ENCODE results near the gene FAM53B. TPM values are rescaled to one million over a fixed set of nuclear protein-coding genes. Genes with fewer than 3 reads are reported as not detected.
A peak's percentile ranks its signal among the peaks of the same experiment; 100 is the strongest.

The FAM53B gene
- total RNA-seq, 4 donors from 2014 or later: 60.8 to 84.8 (median 78.8) TPM

DNA sequence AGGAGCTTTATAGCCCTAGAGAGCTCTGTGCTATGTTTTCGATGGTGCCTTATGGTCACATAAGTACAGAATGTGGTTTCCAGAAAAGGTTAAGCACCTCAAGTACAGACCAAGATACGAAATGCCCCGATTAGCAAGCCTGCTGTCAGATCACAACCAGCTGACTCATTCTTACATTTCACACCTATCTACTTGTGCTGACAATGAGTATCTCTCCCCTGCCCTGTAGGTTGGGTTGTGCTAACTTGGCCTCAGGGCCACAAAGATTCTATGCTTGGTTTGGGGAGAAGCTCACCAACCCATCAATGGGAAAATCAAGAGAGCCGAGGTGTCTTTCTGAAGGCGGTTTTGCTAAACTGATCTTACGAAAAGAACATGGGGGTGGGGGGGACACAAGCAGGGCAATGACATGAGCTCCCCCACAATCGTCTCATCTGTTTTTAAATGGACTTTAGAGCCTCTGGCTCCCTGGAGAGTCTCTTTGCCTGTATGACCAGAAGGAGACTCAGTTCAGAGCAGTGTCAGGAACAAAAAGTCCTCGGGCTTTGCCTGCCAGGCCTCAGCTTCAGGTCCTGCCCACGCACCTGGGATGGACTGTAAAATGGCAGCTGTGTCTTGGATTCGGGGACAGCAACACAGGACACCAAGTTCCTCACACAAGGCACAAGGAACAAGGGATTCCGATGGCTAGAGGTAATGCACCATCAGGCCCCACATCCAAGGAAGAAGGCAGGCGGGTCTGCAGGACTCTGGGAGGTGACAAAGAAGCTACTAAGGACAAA, 55.1 kb downstream of the FAM53B start:
- Histone ChIP-seq H3K9me3 (no peaks in the 10 kb centered on the region), H3K4me3 (no peak overlapping the region), H3K36me3 (peaks cover 0 to 25% (median 0%) of the 10 kb centered on the region in 3 donors), H3K27me3 (no peaks in the 10 kb centered on the region), H3K27ac (peak overlapping the region; percentile 69 to 95 (median 92)), H3K4me1 (peaks cover 0 to 86% (median 56%) of the 10 kb centered on the region in 4 donors)
- no peak for TF ChIP-seq POLR2A (IDR thresholded peaks at IDR 0.05)
- TF ChIP-seq, protein P1, sequence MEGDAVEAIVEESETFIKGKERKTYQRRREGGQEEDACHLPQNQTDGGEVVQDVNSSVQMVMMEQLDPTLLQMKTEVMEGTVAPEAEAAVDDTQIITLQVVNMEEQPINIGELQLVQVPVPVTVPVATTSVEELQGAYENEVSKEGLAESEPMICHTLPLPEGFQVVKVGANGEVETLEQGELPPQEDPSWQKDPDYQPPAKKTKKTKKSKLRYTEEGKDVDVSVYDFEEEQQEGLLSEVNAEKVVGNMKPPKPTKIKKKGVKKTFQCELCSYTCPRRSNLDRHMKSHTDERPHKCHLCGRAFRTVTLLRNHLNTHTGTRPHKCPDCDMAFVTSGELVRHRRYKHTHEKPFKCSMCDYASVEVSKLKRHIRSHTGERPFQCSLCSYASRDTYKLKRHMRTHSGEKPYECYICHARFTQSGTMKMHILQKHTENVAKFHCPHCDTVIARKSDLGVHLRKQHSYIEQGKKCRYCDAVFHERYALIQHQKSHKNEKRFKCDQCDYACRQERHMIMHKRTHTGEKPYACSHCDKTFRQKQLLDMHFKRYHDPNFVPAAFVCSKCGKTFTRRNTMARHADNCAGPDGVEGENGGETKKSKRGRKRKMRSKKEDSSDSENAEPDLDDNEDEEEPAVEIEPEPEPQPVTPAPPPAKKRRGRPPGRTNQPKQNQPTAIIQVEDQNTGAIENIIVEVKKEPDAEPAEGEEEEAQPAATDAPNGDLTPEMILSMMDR (IDR thresholded peaks at IDR 0.05): no peak
- 85 to 91% methylated on average over 12 of the region's 12 CpGs for WGBS, 2 donors
- no peak for DNase-seq (ENCODE audit: low spot score in 2 of 2)

DNA sequence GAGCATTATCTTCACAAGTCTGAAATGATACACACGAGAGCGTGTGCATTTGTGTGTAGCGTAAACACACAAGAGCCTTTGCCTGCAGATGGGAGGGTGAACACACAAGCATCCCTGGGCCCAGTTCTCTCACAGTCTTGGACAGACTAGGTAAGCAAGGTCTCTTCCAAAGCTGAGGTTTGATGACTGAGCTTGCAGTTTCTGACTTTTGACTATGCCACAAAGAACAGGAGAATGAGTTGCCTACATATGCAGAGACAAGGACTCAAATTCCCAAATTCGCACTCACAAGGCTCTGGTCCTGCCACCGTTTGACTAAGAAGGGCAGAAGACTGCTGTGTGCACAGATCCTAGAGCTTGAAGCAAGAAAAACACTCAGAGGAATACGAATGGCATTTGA, 55.8 kb downstream of the FAM53B start:
- H3K36me3 ChIP-seq: peaks cover 0 to 18% (median 0%) of the 10 kb centered on the region in 3 donors
- WGBS, 2 donors: 76 to 80% methylated on average over 6 of the region's 6 CpGs
- peaks cover 0 to 86% (median 63%) of the 10 kb centered on the region in 4 donors for H3K4me1 ChIP-seq
- H3K27ac ChIP-seq: peak overlapping the region; percentile 69 to 95 (median 92)
- no peaks in the 10 kb centered on the region for H3K27me3 ChIP-seq
- no peak for DNase-seq (ENCODE audit: low spot score in 2 of 2)
- no peak for TF ChIP-seq EP300 (IDR thresholded peaks at IDR 0.05)
- TF ChIP-seq, protein P1 (IDR thresholded peaks at IDR 0.05): no peak
- no peak for TF ChIP-seq POLR2A (IDR thresholded peaks at IDR 0.05)
- no peaks in the 10 kb centered on the region for H3K9me3 ChIP-seq
- no peak overlapping the region for H3K4me3 ChIP-seq

DNA sequence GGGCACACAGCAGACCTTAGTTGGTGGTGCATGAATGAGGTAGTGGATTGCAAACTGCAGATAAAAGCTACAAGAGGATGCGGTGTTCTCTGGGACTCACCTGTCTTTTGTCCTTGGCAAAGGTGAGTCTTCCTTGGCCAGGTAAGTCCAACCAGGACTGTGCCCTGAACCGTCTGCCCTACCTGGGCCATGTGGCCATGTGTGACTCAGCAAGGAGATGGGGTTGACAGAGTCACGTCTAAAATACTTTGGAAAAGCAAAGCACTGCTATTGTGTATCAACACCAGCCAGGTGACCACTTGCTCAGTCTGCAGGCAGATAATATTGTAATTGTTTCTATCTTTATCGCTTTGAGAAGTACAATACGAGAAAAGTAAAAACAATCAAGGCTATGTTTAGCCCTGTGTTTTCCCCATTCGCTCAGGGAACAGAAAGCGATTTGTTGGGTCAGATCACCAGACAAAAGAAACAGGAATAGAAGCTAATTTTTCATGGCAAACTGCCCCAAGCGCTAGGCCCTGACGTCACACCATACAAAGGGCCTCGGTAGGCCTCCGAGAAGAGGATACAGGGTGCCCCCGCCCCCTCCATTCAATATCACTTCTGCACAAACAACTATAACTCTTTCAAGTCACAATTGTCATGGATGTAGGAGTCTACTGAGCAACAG, 57.3 kb downstream of the FAM53B start:
- Histone ChIP-seq H3K4me3 (no peak overlapping the region), H3K9me3 (no peaks in the 10 kb centered on the region), H3K27ac (peak overlapping the region; percentile 69 to 95 (median 92)), H3K27me3 (no peaks in the 10 kb centered on the region), H3K4me1 (peaks cover 0 to 90% (median 62%) of the 10 kb centered on the region in 4 donors), H3K36me3 (peaks cover 0 to 15% (median 0%) of the 10 kb centered on the region in 3 donors)
- TF ChIP-seq, protein P1 (IDR thresholded peaks at IDR 0.05): no peak
- peak; percentile 74 to 93 for TF ChIP-seq EP300 (IDR thresholded peaks at IDR 0.05)
- TF ChIP-seq POLR2A (IDR thresholded peaks at IDR 0.05): peak in 1 of 2 donors; percentile 25
- peak; percentile 58 to 59 for DNase-seq (ENCODE audit: low spot score in 2 of 2)
- 30 to 47% methylated on average over 12 of the region's 12 CpGs for WGBS, 2 donors

DNA sequence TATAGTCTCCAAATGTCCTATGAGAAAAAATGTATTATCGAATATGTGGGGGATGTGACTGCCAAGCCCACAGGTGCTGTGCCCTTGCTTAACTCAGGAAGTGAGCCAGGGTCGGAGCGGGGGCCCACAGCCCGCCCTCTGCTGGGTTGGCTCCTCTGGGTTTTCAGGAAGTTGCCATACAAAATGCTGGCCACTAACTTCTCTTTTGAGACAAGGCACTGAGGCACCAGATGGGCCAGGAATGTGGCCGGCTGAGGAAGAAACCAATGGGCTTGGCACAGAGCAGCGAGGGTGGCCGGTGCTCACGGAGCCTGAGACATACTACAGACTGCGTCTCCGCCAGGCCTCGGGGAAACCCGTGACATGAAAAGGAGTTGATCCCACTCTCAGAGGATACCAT, 58.9 kb downstream of the FAM53B start:
- 63 to 66% methylated on average over 12 of the region's 12 CpGs for WGBS, 2 donors
- H3K27ac ChIP-seq: peak overlapping the region; percentile 69 to 95 (median 92)
- peak in 1 of 2 donors; percentile 60 for TF ChIP-seq EP300 (IDR thresholded peaks at IDR 0.05)
- TF ChIP-seq, protein P1 (IDR thresholded peaks at IDR 0.05): no peak
- TF ChIP-seq POLR2A (IDR thresholded peaks at IDR 0.05): peak in 1 of 2 donors; percentile 28
- H3K4me3 ChIP-seq: no peak overlapping the region
- no peaks in the 10 kb centered on the region for H3K27me3 ChIP-seq
- no peak for DNase-seq (ENCODE audit: low spot score in 2 of 2)
- peaks cover 0 to 100% (median 69%) of the 10 kb centered on the region in 4 donors for H3K4me1 ChIP-seq
- H3K9me3 ChIP-seq: no peaks in the 10 kb centered on the region
- peaks cover 0 to 29% (median 0%) of the 10 kb centered on the region in 3 donors for H3K36me3 ChIP-seq

DNA sequence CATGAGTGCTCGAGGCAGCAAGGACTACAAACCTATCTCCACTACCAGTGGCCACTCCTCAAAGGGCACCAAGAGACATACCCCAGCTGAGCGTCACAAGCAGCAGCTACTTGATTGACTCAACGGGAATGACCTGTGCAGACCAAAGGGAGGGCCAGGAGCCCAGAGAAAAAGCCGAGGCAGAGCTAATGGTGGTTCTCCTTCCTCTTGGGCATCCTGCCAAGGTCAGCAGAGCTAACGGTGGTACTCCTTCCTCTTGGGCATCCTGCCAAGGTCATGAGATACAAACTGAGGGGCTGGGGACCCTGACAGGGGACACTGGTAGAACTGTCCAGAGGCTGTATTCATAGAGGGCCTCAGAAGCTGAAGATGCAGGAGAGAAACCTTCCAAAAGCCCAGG, 60.4 kb downstream of the FAM53B start:
- no peak overlapping the region for H3K4me3 ChIP-seq
- peaks cover 0 to 20% (median 0%) of the 10 kb centered on the region in 3 donors for H3K36me3 ChIP-seq
- no peaks in the 10 kb centered on the region for H3K27me3 ChIP-seq
- WGBS, 2 donors: 45 to 53% methylated on average over 5 of the region's 5 CpGs
- no peak for TF ChIP-seq EP300 (IDR thresholded peaks at IDR 0.05)
- TF ChIP-seq, protein P1 (IDR thresholded peaks at IDR 0.05): no peak
- no peak for TF ChIP-seq POLR2A (IDR thresholded peaks at IDR 0.05)
- H3K9me3 ChIP-seq: no peaks in the 10 kb centered on the region
- no peak for DNase-seq (ENCODE audit: low spot score in 2 of 2)
- peak overlapping the region; percentile 51 to 95 (median 81) for H3K27ac ChIP-seq
- peaks cover 0 to 100% (median 75%) of the 10 kb centered on the region in 4 donors for H3K4me1 ChIP-seq

All from tibial nerve (tissue), 4 donors.